ENCODE measurements around the gene TTLL5. TPM values are rescaled to one million over a fixed set of nuclear protein-coding genes. Genes with fewer than 3 reads are reported as not detected.
A peak's percentile ranks its signal among the peaks of the same experiment; 100 is the strongest.
"Not testable (repeated sequence)": the region's sequence is repeated elsewhere in the genome, so short reads cannot be mapped to it uniquely, and the experiment has no call there.

Gene TTLL5
- total RNA-seq, 1 donor from 2014 or later, result 15.5 TPM

GRCh38 chr14:75840911-75841310 lies 179.9 kb downstream of the TTLL5 start:
- Histone ChIP-seq H3K36me3 (ENCODE audit: control insufficient read depth, insufficient read depth, low read length) (no peaks in the 10 kb centered on the region), H3K27me3 (ENCODE audit: control insufficient read depth, insufficient read depth, low read length) (no peaks in the 10 kb centered on the region), H3K4me3 (ENCODE audit: low read depth, low read length) (no peak overlapping the region)
- DNase-seq (ENCODE audit: low read depth) (no peak), FAIRE-seq (no peak)
- TF ChIP-seq CTCF (IDR thresholded peaks at IDR 0.05; ENCODE audit: insufficient read depth, low read length, severe bottlenecking), result no peak

GRCh38 chr14:75842551-75842950 lies 181.5 kb downstream of the TTLL5 start:
- no peak for TF ChIP-seq CTCF (IDR thresholded peaks at IDR 0.05; ENCODE audit: insufficient read depth, low read length, severe bottlenecking)
- FAIRE-seq (no peak), DNase-seq (ENCODE audit: low read depth) (no peak)
- no peaks in the 10 kb centered on the region for H3K36me3 ChIP-seq (ENCODE audit: control insufficient read depth, insufficient read depth, low read length)
- H3K27me3 ChIP-seq (ENCODE audit: control insufficient read depth, insufficient read depth, low read length), result no peaks in the 10 kb centered on the region
- H3K4me3 ChIP-seq (ENCODE audit: low read depth, low read length), result no peak overlapping the region

GRCh38 chr14:75844486-75844885 lies 183.4 kb downstream of the TTLL5 start:
- no peak for TF ChIP-seq CTCF (IDR thresholded peaks at IDR 0.05; ENCODE audit: insufficient read depth, low read length, severe bottlenecking)
- no peak for FAIRE-seq
- Histone ChIP-seq H3K36me3 (ENCODE audit: control insufficient read depth, insufficient read depth, low read length) (no peaks in the 10 kb centered on the region), H3K27me3 (ENCODE audit: control insufficient read depth, insufficient read depth, low read length) (no peaks in the 10 kb centered on the region), H3K4me3 (ENCODE audit: low read depth, low read length) (no peak overlapping the region)
- no peak for DNase-seq (ENCODE audit: low read depth)

- DNase-seq (ENCODE audit: low read depth), result no peak
- FAIRE-seq, result no peak
- Histone ChIP-seq H3K4me3 (ENCODE audit: low read depth, low read length) (no peak overlapping the region), H3K36me3 (ENCODE audit: control insufficient read depth, insufficient read depth, low read length) (no peaks in the 10 kb centered on the region), H3K27me3 (ENCODE audit: control insufficient read depth, insufficient read depth, low read length) (no peaks in the 10 kb centered on the region)
- no peak for TF ChIP-seq CTCF (IDR thresholded peaks at IDR 0.05; ENCODE audit: insufficient read depth, low read length, severe bottlenecking)
These were observed 184.2 kb downstream of the TTLL5 start for GRCh38 chr14:75845136-75845804.

GRCh38 chr14:75846694-75847093 lies 185.6 kb downstream of the TTLL5 start:
- not testable (repeated sequence) for H3K36me3 ChIP-seq (ENCODE audit: control insufficient read depth, insufficient read depth, low read length); FAIRE-seq; H3K27me3 ChIP-seq (ENCODE audit: control insufficient read depth, insufficient read depth, low read length); H3K4me3 ChIP-seq (ENCODE audit: low read depth, low read length)
- DNase-seq (ENCODE audit: low read depth), result peak; percentile 34

- Histone ChIP-seq H3K36me3 (ENCODE audit: control insufficient read depth, insufficient read depth, low read length) (no peaks in the 10 kb centered on the region), H3K27me3 (ENCODE audit: control insufficient read depth, insufficient read depth, low read length) (no peaks in the 10 kb centered on the region), H3K4me3 (ENCODE audit: low read depth, low read length) (no peak overlapping the region)
- TF ChIP-seq CTCF (IDR thresholded peaks at IDR 0.05; ENCODE audit: insufficient read depth, low read length, severe bottlenecking), result no peak
- FAIRE-seq (no peak), DNase-seq (ENCODE audit: low read depth) (no peak)
These were observed 186.5 kb downstream of the TTLL5 start for GRCh38 chr14:75847584-75847983.
